SIG-M5 treated with dmso at 0.1 percent for 504 hours (cell line): ENCODE measurements around the gene SCAMP5.

ENCODE experiments used
- DNase-seq: peaks from one replicate; lab custom pipeline; 2025; ENCODE audit not compliant: unreplicated experiment; lab: John Stamatoyannopoulos, UW

The SCAMP5 gene

GRCh38 chr15:75044258-75044878, 49.0 kb downstream of the SCAMP5 start:
- no peak for DNase-seq

- no peak for DNase-seq
Observed at GRCh38 chr15:75045332-75046015, 50.1 kb downstream of the SCAMP5 start.

- DNase-seq: no peak
Observed at GRCh38 chr15:75048394-75048793, 53.0 kb downstream of the SCAMP5 start.

GRCh38 chr15:75049392-75049791, 54.0 kb downstream of the SCAMP5 start:
- no peak for DNase-seq

- DNase-seq: no peak
Observed at GRCh38 chr15:75050283-75050682, 54.9 kb downstream of the SCAMP5 start.

- no peak for DNase-seq
Observed at GRCh38 chr15:75051191-75051608, 55.8 kb downstream of the SCAMP5 start.

GRCh38 chr15:75051711-75052110, 56.3 kb downstream of the SCAMP5 start:
- no peak for DNase-seq

GRCh38 chr15:75052972-75053747, 57.8 kb downstream of the SCAMP5 start:
- no peak for DNase-seq

- DNase-seq: no peak
Observed at GRCh38 chr15:75053748-75054125, 58.4 kb downstream of the SCAMP5 start.

GRCh38 chr15:75054172-75054897, 59.0 kb downstream of the SCAMP5 start:
- no peak for DNase-seq

GRCh38 chr15:75056036-75056435, 60.7 kb downstream of the SCAMP5 start:
- no peak for DNase-seq

- DNase-seq: no peak
Observed at GRCh38 chr15:75058127-75058905, 63.0 kb downstream of the SCAMP5 start.

GRCh38 chr15:75059607-75060006, 64.2 kb downstream of the SCAMP5 start:
- no peak for DNase-seq

- DNase-seq: peak; percentile 65
Observed at GRCh38 chr15:75061272-75061671, 65.9 kb downstream of the SCAMP5 start.

GRCh38 chr15:75062706-75063105, 67.3 kb downstream of the SCAMP5 start:
- DNase-seq: no peak

GRCh38 chr15:75063338-75063737, 68.0 kb downstream of the SCAMP5 start:
- no peak for DNase-seq

- no peak for DNase-seq
Observed at GRCh38 chr15:75063889-75064288, 68.5 kb downstream of the SCAMP5 start.

GRCh38 chr15:75064846-75065245, 69.5 kb downstream of the SCAMP5 start:
- DNase-seq: no peak

- no peak for DNase-seq
Observed at GRCh38 chr15:75065467-75065850, 70.1 kb downstream of the SCAMP5 start.

GRCh38 chr15:75065851-75066509, 70.6 kb downstream of the SCAMP5 start:
- DNase-seq: no peak
